ENCODE data around the gene RASGEF1C.

The RASGEF1C gene

GRCh38 chr5:180199390-180199789 is 9.6 kb downstream of the RASGEF1C start:
- no peak overlapping the region for H3K27ac ChIP-seq (ENCODE audit: low read length)
- H3K27me3 ChIP-seq (ENCODE audit: low read depth, low read length), result no peaks in the 10 kb centered on the region

DNA sequence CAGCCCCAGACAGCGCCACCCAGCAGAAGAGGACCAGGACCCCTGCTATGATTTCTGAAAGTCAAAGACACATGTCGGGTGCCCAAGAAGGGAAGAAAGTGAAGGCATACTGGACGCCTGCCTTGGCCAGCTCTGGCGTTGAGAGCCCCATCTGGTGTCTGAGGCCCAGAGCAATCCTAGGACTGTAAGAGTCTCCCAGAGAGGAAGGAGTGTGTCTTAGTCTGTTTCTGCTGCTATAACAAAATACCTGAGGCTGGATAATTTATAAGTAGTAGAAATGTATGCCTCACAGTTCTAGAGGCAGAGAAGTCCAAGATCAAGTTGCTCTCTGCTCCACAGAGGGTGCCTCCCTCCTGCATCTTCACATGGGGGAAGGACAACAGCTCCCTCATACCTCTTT is 10.8 kb downstream of the RASGEF1C start:
- H3K27me3 ChIP-seq (ENCODE audit: low read depth, low read length), result no peaks in the 10 kb centered on the region
- no peak overlapping the region for H3K27ac ChIP-seq (ENCODE audit: low read length)
- H3K36me3 ChIP-seq (ENCODE audit: control insufficient read depth in 1 of 2, insufficient read depth in 2 of 2, low read length in 2 of 2), result no peaks in the 10 kb centered on the region
- no peak overlapping the region for H3K4me3 ChIP-seq (ENCODE audit: low read depth in 1 of 2, low read length in 2 of 2)
- H3K9me3 ChIP-seq (ENCODE audit: control insufficient read depth in 1 of 2, low read length in 2 of 2), result no peaks in the 10 kb centered on the region
- H3K4me1 ChIP-seq (ENCODE audit: control insufficient read depth in 1 of 2, insufficient read depth in 2 of 2, low read length in 2 of 2), result no peaks in the 10 kb centered on the region

More at GRCh38 chr5:180199390-180199789, 9.6 kb downstream of the RASGEF1C start:
- H3K36me3 ChIP-seq (ENCODE audit: control insufficient read depth in 1 of 2, insufficient read depth in 2 of 2, low read length in 2 of 2), result no peaks in the 10 kb centered on the region
- no peaks in the 10 kb centered on the region for H3K9me3 ChIP-seq (ENCODE audit: control insufficient read depth in 1 of 2, low read length in 2 of 2)
- no peak overlapping the region for H3K4me3 ChIP-seq (ENCODE audit: low read depth in 1 of 2, low read length in 2 of 2)
- H3K4me1 ChIP-seq (ENCODE audit: control insufficient read depth in 1 of 2, insufficient read depth in 2 of 2, low read length in 2 of 2), result no peaks in the 10 kb centered on the region

- H3K9me3 ChIP-seq (ENCODE audit: control insufficient read depth in 1 of 2, low read length in 2 of 2), result no peaks in the 10 kb centered on the region
- no peak overlapping the region for H3K4me3 ChIP-seq (ENCODE audit: low read depth in 1 of 2, low read length in 2 of 2)
- H3K4me1 ChIP-seq (ENCODE audit: control insufficient read depth in 1 of 2, insufficient read depth in 2 of 2, low read length in 2 of 2), result no peaks in the 10 kb centered on the region
- H3K36me3 ChIP-seq (ENCODE audit: control insufficient read depth in 1 of 2, insufficient read depth in 2 of 2, low read length in 2 of 2), result no peaks in the 10 kb centered on the region
- no peak overlapping the region for H3K27ac ChIP-seq (ENCODE audit: low read length)
- H3K27me3 ChIP-seq (ENCODE audit: low read depth, low read length), result no peaks in the 10 kb centered on the region
These were observed 11.9 kb downstream of the RASGEF1C start for GRCh38 chr5:180197016-180197702.

DNA sequence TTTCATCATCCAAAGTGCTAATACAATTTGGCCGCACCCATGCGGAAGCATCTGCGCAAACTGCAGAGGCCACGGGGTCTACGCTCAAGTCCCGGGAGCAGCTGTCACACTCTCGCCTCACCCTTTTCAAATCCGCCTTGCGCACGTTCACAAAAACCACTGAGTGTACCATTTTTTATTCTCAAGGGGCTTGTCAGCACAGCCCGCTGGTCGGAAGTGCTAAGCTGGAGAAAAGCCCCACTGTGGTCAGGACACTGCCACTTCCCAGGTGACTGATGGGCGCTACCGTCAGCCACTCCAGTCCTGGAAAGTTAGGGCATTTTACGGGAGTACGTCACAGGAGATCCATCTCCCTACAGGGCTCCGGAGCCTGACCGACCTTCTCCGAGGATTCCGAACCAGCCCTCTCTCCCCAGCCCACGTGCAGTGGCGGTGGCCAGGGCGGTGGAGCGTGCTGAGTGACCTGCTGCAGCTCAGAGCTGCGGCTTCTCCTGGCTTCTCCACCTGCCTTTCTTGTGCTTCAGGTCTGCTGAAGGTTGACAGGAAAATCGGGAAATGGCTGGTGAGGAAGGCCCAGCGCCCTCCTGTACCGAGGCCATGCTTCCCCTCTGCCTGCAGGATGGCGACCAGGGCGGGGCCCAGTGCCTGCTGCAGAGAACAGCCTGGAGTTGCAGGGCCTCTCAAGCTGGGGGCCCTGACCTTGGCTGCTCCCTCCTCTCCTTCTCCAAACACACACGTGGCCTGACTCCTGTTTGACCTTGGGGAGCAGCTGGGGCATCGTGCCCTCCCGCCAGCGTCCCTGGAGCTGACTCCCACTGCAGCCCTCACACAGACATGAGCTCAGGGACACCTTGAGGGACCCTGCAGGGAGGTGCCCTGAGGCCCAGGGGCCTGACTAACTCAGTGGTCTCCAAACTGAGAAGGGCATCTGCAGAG is 14.3 kb downstream of the RASGEF1C start:
- Histone ChIP-seq H3K27ac (ENCODE audit: low read length) (no peak overlapping the region), H3K4me3 (ENCODE audit: low read depth in 1 of 2, low read length in 2 of 2) (no peak overlapping the region), H3K9me3 (ENCODE audit: control insufficient read depth in 1 of 2, low read length in 2 of 2) (peaks cover 0 to 2% of the 10 kb centered on the region in 2 donors)

GRCh38 chr5:180193749-180194375 is 15.1 kb downstream of the RASGEF1C start:
- H3K4me1 ChIP-seq (ENCODE audit: control insufficient read depth in 1 of 2, insufficient read depth in 2 of 2, low read length in 2 of 2), result no peaks in the 10 kb centered on the region
- H3K4me3 ChIP-seq (ENCODE audit: low read depth in 1 of 2, low read length in 2 of 2), result no peak overlapping the region
- H3K9me3 ChIP-seq (ENCODE audit: control insufficient read depth in 1 of 2, low read length in 2 of 2), result peaks cover 0 to 2% of the 10 kb centered on the region in 2 donors
- no peaks in the 10 kb centered on the region for H3K27me3 ChIP-seq (ENCODE audit: low read depth, low read length)
- no peak overlapping the region for H3K27ac ChIP-seq (ENCODE audit: low read length)
- H3K36me3 ChIP-seq (ENCODE audit: control insufficient read depth in 1 of 2, insufficient read depth in 2 of 2, low read length in 2 of 2), result no peaks in the 10 kb centered on the region

More for the DNA sequence above, 14.3 kb downstream of the RASGEF1C start:
- Histone ChIP-seq H3K36me3 (ENCODE audit: control insufficient read depth in 1 of 2, insufficient read depth in 2 of 2, low read length in 2 of 2) (no peaks in the 10 kb centered on the region), H3K4me1 (ENCODE audit: control insufficient read depth in 1 of 2, insufficient read depth in 2 of 2, low read length in 2 of 2) (no peaks in the 10 kb centered on the region), H3K27me3 (ENCODE audit: low read depth, low read length) (no peaks in the 10 kb centered on the region)

- H3K27me3 ChIP-seq (ENCODE audit: low read depth, low read length), result no peaks in the 10 kb centered on the region
- no peak overlapping the region for H3K27ac ChIP-seq (ENCODE audit: low read length)
- H3K9me3 ChIP-seq (ENCODE audit: control insufficient read depth in 1 of 2, low read length in 2 of 2), result peaks cover 2 to 9% of the 10 kb centered on the region in 2 donors
- no peaks in the 10 kb centered on the region for H3K4me1 ChIP-seq (ENCODE audit: control insufficient read depth in 1 of 2, insufficient read depth in 2 of 2, low read length in 2 of 2)
- no peaks in the 10 kb centered on the region for H3K36me3 ChIP-seq (ENCODE audit: control insufficient read depth in 1 of 2, insufficient read depth in 2 of 2, low read length in 2 of 2)
- H3K4me3 ChIP-seq (ENCODE audit: low read depth in 1 of 2, low read length in 2 of 2), result no peak overlapping the region
These were observed 17.3 kb downstream of the RASGEF1C start for GRCh38 chr5:180191716-180192115.

- Histone ChIP-seq H3K27me3 (ENCODE audit: low read depth, low read length) (no peaks in the 10 kb centered on the region), H3K9me3 (ENCODE audit: control insufficient read depth in 1 of 2, low read length in 2 of 2) (peaks cover 2 to 9% of the 10 kb centered on the region in 2 donors), H3K27ac (ENCODE audit: low read length) (no peak overlapping the region), H3K36me3 (ENCODE audit: control insufficient read depth in 1 of 2, insufficient read depth in 2 of 2, low read length in 2 of 2) (no peaks in the 10 kb centered on the region), H3K4me1 (ENCODE audit: control insufficient read depth in 1 of 2, insufficient read depth in 2 of 2, low read length in 2 of 2) (no peaks in the 10 kb centered on the region), H3K4me3 (ENCODE audit: low read depth in 1 of 2, low read length in 2 of 2) (no peak overlapping the region)
These were observed 21.2 kb downstream of the RASGEF1C start for GRCh38 chr5:180187767-180188166.

DNA sequence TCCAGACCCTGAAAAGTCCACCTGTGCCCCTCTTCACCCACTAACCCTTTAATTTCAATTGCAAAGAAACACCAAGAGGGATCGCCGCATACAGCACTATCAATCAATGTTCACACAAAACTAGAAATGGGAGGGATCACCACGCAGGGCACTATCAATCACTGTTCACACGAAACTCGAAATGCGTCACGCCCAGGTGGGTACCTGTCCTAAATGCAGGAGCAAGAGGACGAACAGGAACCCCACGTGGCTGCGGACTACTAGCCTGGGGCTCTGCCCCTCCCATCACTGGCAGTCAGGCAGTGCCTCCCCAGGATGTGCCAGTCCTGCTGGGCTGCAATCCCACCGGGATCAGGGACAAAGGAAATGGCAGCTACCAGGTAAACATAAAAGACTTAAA is 28.2 kb downstream of the RASGEF1C start:
- Histone ChIP-seq H3K4me3 (ENCODE audit: low read depth in 1 of 2, low read length in 2 of 2) (no peak overlapping the region), H3K27me3 (ENCODE audit: low read depth, low read length) (no peaks in the 10 kb centered on the region), H3K4me1 (ENCODE audit: control insufficient read depth in 1 of 2, insufficient read depth in 2 of 2, low read length in 2 of 2) (no peaks in the 10 kb centered on the region), H3K36me3 (ENCODE audit: control insufficient read depth in 1 of 2, insufficient read depth in 2 of 2, low read length in 2 of 2) (no peaks in the 10 kb centered on the region), H3K27ac (ENCODE audit: low read length) (no peak overlapping the region), H3K9me3 (ENCODE audit: control insufficient read depth in 1 of 2, low read length in 2 of 2) (peaks cover 0 to 4% of the 10 kb centered on the region in 2 donors)

DNA sequence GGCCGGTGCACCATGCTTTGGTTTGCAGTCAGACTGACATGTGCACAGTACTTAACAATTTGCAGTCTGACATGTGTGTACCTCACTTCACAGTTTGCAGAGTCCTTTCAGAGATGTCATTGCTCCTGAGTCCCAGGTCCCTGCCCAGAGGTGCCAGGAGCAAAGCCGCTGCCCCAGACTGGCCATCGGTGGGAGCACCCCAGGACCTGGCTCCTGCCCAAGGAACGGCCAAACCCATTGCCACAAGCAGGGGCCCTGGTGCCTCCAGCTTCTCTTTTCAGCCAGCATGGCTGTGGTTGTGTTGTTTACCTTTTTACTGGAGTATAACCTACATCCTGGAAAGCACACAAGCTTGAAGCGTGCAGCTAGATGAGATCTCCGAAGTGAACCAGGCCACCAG is 28.6 kb downstream of the RASGEF1C start:
- H3K36me3 ChIP-seq (ENCODE audit: control insufficient read depth in 1 of 2, insufficient read depth in 2 of 2, low read length in 2 of 2), result no peaks in the 10 kb centered on the region
- no peaks in the 10 kb centered on the region for H3K4me1 ChIP-seq (ENCODE audit: control insufficient read depth in 1 of 2, insufficient read depth in 2 of 2, low read length in 2 of 2)
- H3K27ac ChIP-seq (ENCODE audit: low read length), result no peak overlapping the region
- H3K9me3 ChIP-seq (ENCODE audit: control insufficient read depth in 1 of 2, low read length in 2 of 2), result peaks cover 0 to 4% of the 10 kb centered on the region in 2 donors
- H3K27me3 ChIP-seq (ENCODE audit: low read depth, low read length), result no peaks in the 10 kb centered on the region
- H3K4me3 ChIP-seq (ENCODE audit: low read depth in 1 of 2, low read length in 2 of 2), result no peak overlapping the region

DNA sequence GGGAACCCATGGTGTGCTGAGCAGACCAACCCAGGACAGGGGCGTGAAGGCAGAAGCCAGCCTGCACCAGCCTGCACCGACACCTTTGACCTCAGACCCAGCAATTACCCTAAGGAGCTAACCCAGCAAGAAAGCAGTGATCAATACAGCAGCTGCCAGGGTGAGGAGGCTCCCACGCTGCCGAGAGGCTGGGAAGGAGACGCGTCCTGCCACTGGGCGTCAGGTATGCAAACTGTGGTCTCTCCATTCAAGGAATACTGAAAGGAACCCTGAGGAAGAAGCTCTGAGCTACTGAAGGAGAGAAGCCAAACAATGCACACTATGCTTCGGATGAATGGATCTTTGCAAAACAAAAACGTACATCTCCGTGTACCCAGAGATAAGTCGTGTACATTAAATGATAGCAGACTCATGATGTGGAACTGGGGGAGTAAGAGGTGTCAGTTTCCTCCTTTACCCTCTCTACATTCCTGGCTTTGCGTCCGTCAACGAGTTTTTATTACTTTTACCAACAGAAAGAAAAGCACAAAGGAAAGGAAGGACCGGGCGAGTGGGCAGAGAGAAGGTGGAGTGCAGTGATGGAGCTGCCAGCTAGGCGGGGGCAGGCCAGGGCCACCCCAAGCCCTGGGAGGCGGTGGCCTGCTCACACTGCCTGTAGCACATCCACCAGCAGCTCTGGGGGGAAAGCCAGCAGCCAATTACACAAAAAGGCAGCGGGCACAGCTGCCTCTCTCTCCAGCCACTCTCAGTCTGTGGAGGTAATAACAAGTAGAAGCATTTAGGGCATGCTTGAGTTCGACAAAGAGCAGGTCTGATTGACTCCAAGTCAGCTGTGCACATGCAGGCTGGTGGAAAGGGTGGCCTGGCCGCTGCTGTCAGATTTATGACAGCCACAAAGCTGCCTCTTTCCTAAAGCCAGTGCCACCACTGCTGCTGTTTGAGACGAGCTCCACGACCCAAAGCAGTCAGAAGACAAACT is 29.3 kb downstream of the RASGEF1C start:
- H3K27ac ChIP-seq (ENCODE audit: low read length), result no peak overlapping the region
- H3K4me3 ChIP-seq (ENCODE audit: low read depth in 1 of 2, low read length in 2 of 2), result no peak overlapping the region
- no peaks in the 10 kb centered on the region for H3K36me3 ChIP-seq (ENCODE audit: control insufficient read depth in 1 of 2, insufficient read depth in 2 of 2, low read length in 2 of 2)
- H3K4me1 ChIP-seq (ENCODE audit: control insufficient read depth in 1 of 2, insufficient read depth in 2 of 2, low read length in 2 of 2), result no peaks in the 10 kb centered on the region
- H3K27me3 ChIP-seq (ENCODE audit: low read depth, low read length), result no peaks in the 10 kb centered on the region
- peaks cover 0 to 4% of the 10 kb centered on the region in 2 donors for H3K9me3 ChIP-seq (ENCODE audit: control insufficient read depth in 1 of 2, low read length in 2 of 2)

All from muscle layer of duodenum (tissue), 2 donors.